Adrenal gland (tissue), 12 donors: ENCODE measurements around the gene RNF126. TPM values are rescaled to one million over a fixed set of nuclear protein-coding genes. Genes with fewer than 3 reads are reported as not detected.

ENCODE experiments used
- DNase-seq, 7 donors: peaks; one replicate each; pipeline ENCODE4 v3.0.0-alpha.2; 2019 to 2020
- H3K27ac ChIP-seq, 5 donors: fragments of 200-600 bp; sonication (generic) in 4 of 5; 1 replicate in 3 of 5; 2 replicates in 2 of 5; pipeline versions ENCODE4 v1.5.1 to v1.8.0; 2016 to 2020; ENCODE audit warnings: mild to moderate bottlenecking in 1 of 5
- H3K27me3 ChIP-seq: fragments of 200-600 bp; 2 replicates; pipeline ENCODE4 v1.8.0; 2021
- H3K36me3 ChIP-seq, 2 donors: fragments of 200-600 bp; replicated peaks in 1 of 2; 1 replicate in 1 of 2; 2 replicates in 1 of 2; pipeline versions ENCODE4 v1.5.1 to v1.8.0; 2018 to 2022
- H3K4me1 ChIP-seq, 2 donors: fragments of 200-600 bp; replicated peaks in 1 of 2; 1 replicate in 1 of 2; 2 replicates in 1 of 2; pipeline versions ENCODE4 v1.5.1 to v1.8.0; 2018 to 2021
- H3K4me3 ChIP-seq, 4 donors: fragments of 200-600 bp; sonication (generic) in 3 of 4; one replicate each; pipeline ENCODE4 v1.5.1; 2016 to 2018
- H3K9me3 ChIP-seq, 3 donors: fragments of 200-600 bp; sonication (generic) in 1 of 3; replicated peaks in 1 of 3; 1 replicate in 2 of 3; 2 replicates in 1 of 3; pipeline versions ENCODE4 v1.5.1 to v1.8.0; 2016 to 2021
- POLR2A ChIP-seq, 2 donors: fragments of 450-650 bp; IDR thresholded peaks; one replicate each; pipeline ENCODE4 v1.6.1; 2017; ENCODE audit warnings: antibody characterized with exemption in 2 of 2, mild to moderate bottlenecking in 2 of 2, moderate library complexity in 1 of 2
- WGBS, 4 donors: extraction: QIAGEN DNeasy Blood & Tissue Kit in 2 of 4; methylation state at CpG; one replicate each; pipeline versions ENCODE4 v1.1.5 to v1.1.7; 2013 to 2017; 5-methylcytosine and 5-hydroxymethylcytosine counted together
- intact Hi-C, 2 donors: fragments of 100-400 bp; cut with DNase I; formaldehyde crosslinking; loops; one replicate each; pipeline versions ENCODE4 v1.14.1 to v1.15.0; 2022 to 2023
- polyA plus RNA-seq, 3 donors: library from polyadenylated mRNA; stranded (reverse); fragments of 200-250 nt in 2 of 3; fragments of 350-450 nt in 1 of 3; fragmentation: Illumina TruSeq in 1 of 3; extraction: RNeasy Lipid Tissue Mini Kit (QIAGEN cat#74804) in 1 of 3; gene quantifications; one replicate each; pipeline ENCODE4 v1.2.3, GENCODE V29; 2013 to 2014
- total RNA-seq, 9 donors: library from RNA; depleted of rRNA in 4 of 9; stranded (reverse); fragments of >200 nt in 4 of 9; fragments of 120-200 nt in 1 of 9; fragmentation: NEBNext Ultra II Directional in 1 of 9; extraction: Animal tissue kit (Norgen Biotek cat#: 25700) in 1 of 9; gene quantifications; one replicate each; pipeline versions ENCODE4 v1.1.0 to v1.2.4, GENCODE V29; 2013 to 2023
- TF ChIP-seq, protein P1 (sequence below), 6 experiments: fragments of 450-650 bp in 4 of 6; fragments of 200-600 bp in 2 of 6; sonication (generic) in 1 of 6; IDR thresholded peaks; 1 replicate in 5 of 6; 2 replicates in 1 of 6; pipeline versions ENCODE4 v1.5.1 to v1.8.0; 2016 to 2021; ENCODE audit warnings: antibody characterized with exemption in 6 of 6, mild to moderate bottlenecking in 2 of 6, moderate library complexity in 1 of 6
- donor health status: healthy with polysubstance abuse.
- donor health status: Bipolar disorder and iron deficiency.
- donor health status: DM: yes; HTN: yes; CAD: no.
- donor health status: DM: no; HTN: no; CAD: no.
- donor health status: DM: no; HTN: no; CAD: no.
- donor health status: DM: yes; HTN: yes; CAD: no.

RNF126 gene
- total and polyA plus RNA-seq, 12 donors = 9.3 to 76.4 (median 43.1) TPM

- intact Hi-C loops = no loop called here
- Histone ChIP-seq H3K27me3 (no peaks in the 10 kb centered on the region), H3K9me3 (no peaks in the 10 kb centered on the region), H3K4me3 (no peak overlapping the region), H3K4me1 (no peaks in the 10 kb centered on the region), H3K27ac (no peak overlapping the region), H3K36me3 (no peaks in the 10 kb centered on the region)
- WGBS, 4 donors = 81 to 88% (median 88%) methylated on average over 20 to 35 of the region's 35 CpGs
- DNase-seq = no peak
- TF ChIP-seq, protein P1, sequence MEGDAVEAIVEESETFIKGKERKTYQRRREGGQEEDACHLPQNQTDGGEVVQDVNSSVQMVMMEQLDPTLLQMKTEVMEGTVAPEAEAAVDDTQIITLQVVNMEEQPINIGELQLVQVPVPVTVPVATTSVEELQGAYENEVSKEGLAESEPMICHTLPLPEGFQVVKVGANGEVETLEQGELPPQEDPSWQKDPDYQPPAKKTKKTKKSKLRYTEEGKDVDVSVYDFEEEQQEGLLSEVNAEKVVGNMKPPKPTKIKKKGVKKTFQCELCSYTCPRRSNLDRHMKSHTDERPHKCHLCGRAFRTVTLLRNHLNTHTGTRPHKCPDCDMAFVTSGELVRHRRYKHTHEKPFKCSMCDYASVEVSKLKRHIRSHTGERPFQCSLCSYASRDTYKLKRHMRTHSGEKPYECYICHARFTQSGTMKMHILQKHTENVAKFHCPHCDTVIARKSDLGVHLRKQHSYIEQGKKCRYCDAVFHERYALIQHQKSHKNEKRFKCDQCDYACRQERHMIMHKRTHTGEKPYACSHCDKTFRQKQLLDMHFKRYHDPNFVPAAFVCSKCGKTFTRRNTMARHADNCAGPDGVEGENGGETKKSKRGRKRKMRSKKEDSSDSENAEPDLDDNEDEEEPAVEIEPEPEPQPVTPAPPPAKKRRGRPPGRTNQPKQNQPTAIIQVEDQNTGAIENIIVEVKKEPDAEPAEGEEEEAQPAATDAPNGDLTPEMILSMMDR (IDR thresholded peaks at IDR 0.05) = no peak
- no peak for TF ChIP-seq POLR2A (IDR thresholded peaks at IDR 0.05)
Measured at GRCh38 chr19:602391-603301, 60.4 kb downstream of the RNF126 start.

GRCh38 chr19:601790-602189 is 61.2 kb downstream of the RNF126 start:
- WGBS, 4 donors = 87 to 92% (median 89%) methylated on average over 21 to 25 of the region's 25 CpGs
- TF ChIP-seq POLR2A (IDR thresholded peaks at IDR 0.05) = no peak
- TF ChIP-seq, protein P1 (IDR thresholded peaks at IDR 0.05) = no peak
- Histone ChIP-seq H3K27me3 (no peaks in the 10 kb centered on the region), H3K9me3 (no peaks in the 10 kb centered on the region), H3K4me1 (no peaks in the 10 kb centered on the region), H3K27ac (no peak overlapping the region), H3K36me3 (no peaks in the 10 kb centered on the region), H3K4me3 (no peak overlapping the region)
- DNase-seq = no peak
- intact Hi-C loops = no loop called here

GRCh38 chr19:601310-601709 is 61.7 kb downstream of the RNF126 start:
- H3K4me1 ChIP-seq = no peaks in the 10 kb centered on the region
- no peak overlapping the region for H3K4me3 ChIP-seq
- H3K27me3 ChIP-seq = no peaks in the 10 kb centered on the region
- H3K9me3 ChIP-seq = no peaks in the 10 kb centered on the region
- no peak overlapping the region for H3K27ac ChIP-seq
- WGBS, 4 donors = 88 to 96% (median 92%) methylated on average over 26 to 28 of the region's 28 CpGs
- intact Hi-C loops = no loop called here
- H3K36me3 ChIP-seq = no peaks in the 10 kb centered on the region
- DNase-seq = no peak
- no peak for TF ChIP-seq POLR2A (IDR thresholded peaks at IDR 0.05)
- TF ChIP-seq, protein P1 (IDR thresholded peaks at IDR 0.05) = no peak

Other genes with a start within 250 kb of the RNF126 start
- gene SHC2, start 202.2 kb downstream of the RNF126 start, total RNA-seq = 10 to 100 TPM in 8 of 9 donors, 1 to 10 TPM in 1; 6.8 to 81.4 (median 36.3) TPM
- 100 to 1,000 TPM in 1 of 3 donors, 10 to 100 TPM in 1, 1 to 10 TPM in 1; 1.2 to 196 (median 45.9) TPM for gene SHC2, start 202.2 kb downstream of the RNF126 start, polyA plus RNA-seq
- 1 to 10 TPM in 2 of 9 donors, under 1 TPM in 6, not detected in 1; 0.14 to 1.2 (median 0.67) TPM for gene MADCAM1, start 166.7 kb downstream of the RNF126 start, total RNA-seq
- gene MADCAM1, start 166.7 kb downstream of the RNF126 start, polyA plus RNA-seq = 1 to 10 TPM in 2 of 3 donors, not detected in 1; 2.2 to 4.8 TPM
- 100 to 1,000 TPM in 2 of 9 donors, 10 to 100 TPM in 7; 17.9 to 123 (median 39.9) TPM for gene TPGS1, start 155.7 kb downstream of the RNF126 start, total RNA-seq
- gene TPGS1, start 155.7 kb downstream of the RNF126 start, polyA plus RNA-seq = 10 to 100 TPM in 2 of 3 donors, under 1 TPM in 1; 0.07 to 43.6 (median 33.5) TPM
- gene CDC34, start 131.5 kb downstream of the RNF126 start, total RNA-seq = 10 to 100 TPM; 42.4 to 85.7 (median 61.9) TPM
- 100 to 1,000 TPM in 2 of 3 donors, 10 to 100 TPM in 1; 22.2 to 151 (median 124) TPM for gene CDC34, start 131.5 kb downstream of the RNF126 start, polyA plus RNA-seq
- 1 to 10 TPM in 2 of 9 donors, under 1 TPM in 4, not detected in 3; 0.35 to 2.4 (median 0.80) TPM for gene GZMM, start 119.2 kb downstream of the RNF126 start, total RNA-seq
- gene GZMM, start 119.2 kb downstream of the RNF126 start, polyA plus RNA-seq = 1 to 10 TPM in 2 of 3 donors, not detected in 1; 1.3 to 1.9 TPM
- gene BSG, start 90.6 kb downstream of the RNF126 start, total RNA-seq = 1,000 to 10,000 TPM in 1 of 9 donors, 100 to 1,000 TPM in 8; 328 to 1,372 (median 824) TPM
- gene BSG, start 90.6 kb downstream of the RNF126 start, polyA plus RNA-seq = 1,000 to 10,000 TPM in 2 of 3 donors, 100 to 1,000 TPM in 1; 481 to 2,214 (median 1,591) TPM
- gene HCN2, start 73.3 kb downstream of the RNF126 start, total RNA-seq = 1 to 10 TPM in 8 of 9 donors, under 1 TPM in 1; 0.74 to 9.1 (median 7.1) TPM
- gene HCN2, start 73.3 kb downstream of the RNF126 start, polyA plus RNA-seq = 1 to 10 TPM in 2 of 3 donors, under 1 TPM in 1; 0.98 to 2.5 (median 1.1) TPM
- 10 to 100 TPM; 26.3 to 61.4 (median 41.4) TPM for gene POLRMT, start 29.7 kb downstream of the RNF126 start, total RNA-seq
- 100 to 1,000 TPM in 2 of 3 donors, 10 to 100 TPM in 1; 42.7 to 371 (median 178) TPM for gene POLRMT, start 29.7 kb downstream of the RNF126 start, polyA plus RNA-seq
- gene FGF22, start 23.3 kb downstream of the RNF126 start, total RNA-seq = under 1 TPM in 4 of 9 donors, not detected in 5; 0.14 to 0.32 (median 0.29) TPM
- 1 to 10 TPM in 1 of 3 donors, under 1 TPM in 1, not detected in 1; 0.51 to 1.2 TPM for gene FGF22, start 23.3 kb downstream of the RNF126 start, polyA plus RNA-seq
- gene FSTL3, start 13.2 kb upstream of the RNF126 start, total RNA-seq = 100 to 1,000 TPM in 7 of 9 donors, 10 to 100 TPM in 2; 87.4 to 464 (median 163) TPM
- 100 to 1,000 TPM; 119 to 405 (median 225) TPM for gene FSTL3, start 13.2 kb upstream of the RNF126 start, polyA plus RNA-seq
- under 1 TPM in 2 of 9 donors, not detected in 7; 0.22 to 0.51 TPM for gene PRSS57, start 32.2 kb upstream of the RNF126 start, total RNA-seq
- under 1 TPM in 1 of 3 donors, not detected in 2; 0.13 TPM for gene PRSS57, start 32.2 kb upstream of the RNF126 start, polyA plus RNA-seq
- gene PALM, start 45.7 kb upstream of the RNF126 start, total RNA-seq = 10 to 100 TPM in 8 of 9 donors, 1 to 10 TPM in 1; 8.4 to 63.3 (median 50.6) TPM
- gene PALM, start 45.7 kb upstream of the RNF126 start, polyA plus RNA-seq = 10 to 100 TPM in 2 of 3 donors, 1 to 10 TPM in 1; 3.9 to 72.2 (median 49.7) TPM
- gene MISP, start 87.9 kb upstream of the RNF126 start, total RNA-seq = under 1 TPM in 4 of 9 donors, not detected in 5; 0.06 to 0.43 (median 0.15) TPM
- under 1 TPM in 2 of 3 donors, not detected in 1; 0.08 to 0.10 TPM for gene MISP, start 87.9 kb upstream of the RNF126 start, polyA plus RNA-seq
- gene PTBP1, start 134.2 kb upstream of the RNF126 start, total RNA-seq = 100 to 1,000 TPM in 8 of 9 donors, 10 to 100 TPM in 1; 64.6 to 236 (median 162) TPM
- 100 to 1,000 TPM; 108 to 146 (median 128) TPM for gene PTBP1, start 134.2 kb upstream of the RNF126 start, polyA plus RNA-seq
- gene PLPPR3, start 158.7 kb upstream of the RNF126 start, total RNA-seq = 1 to 10 TPM in 1 of 9 donors, under 1 TPM in 2, not detected in 6; 0.14 to 1.7 (median 0.32) TPM
- under 1 TPM in 2 of 3 donors, not detected in 1; 0.08 to 0.10 TPM for gene PLPPR3, start 158.7 kb upstream of the RNF126 start, polyA plus RNA-seq
- under 1 TPM in 5 of 9 donors, not detected in 4; 0.11 to 0.87 (median 0.28) TPM for gene AZU1, start 164.6 kb upstream of the RNF126 start, total RNA-seq
- 1 to 10 TPM in 1 of 3 donors, under 1 TPM in 1, not detected in 1; 0.30 to 1.1 TPM for gene AZU1, start 164.6 kb upstream of the RNF126 start, polyA plus RNA-seq
- under 1 TPM in 2 of 9 donors, not detected in 7; 0.32 to 0.33 TPM for gene PRTN3, start 177.8 kb upstream of the RNF126 start, total RNA-seq
- under 1 TPM in 2 of 3 donors, not detected in 1; 0.20 to 0.40 TPM for gene PRTN3, start 177.8 kb upstream of the RNF126 start, polyA plus RNA-seq
- 1 to 10 TPM in 2 of 9 donors, under 1 TPM in 2, not detected in 5; 0.48 to 2.2 (median 1.1) TPM for gene ELANE, start 189.1 kb upstream of the RNF126 start, total RNA-seq
- 1 to 10 TPM in 2 of 3 donors, not detected in 1; 3.3 to 3.4 TPM for gene ELANE, start 189.1 kb upstream of the RNF126 start, polyA plus RNA-seq
- gene CFD, start 196.4 kb upstream of the RNF126 start, total RNA-seq = 100 to 1,000 TPM in 3 of 9 donors, 10 to 100 TPM in 5, 1 to 10 TPM in 1; 1.2 to 176 (median 62.4) TPM
- 100 to 1,000 TPM in 1 of 3 donors, 10 to 100 TPM in 1, under 1 TPM in 1; 0.92 to 466 (median 47.8) TPM for gene CFD, start 196.4 kb upstream of the RNF126 start, polyA plus RNA-seq
- gene MED16, start 230.0 kb upstream of the RNF126 start, total RNA-seq = 100 to 1,000 TPM in 1 of 9 donors, 10 to 100 TPM in 8; 11.9 to 101 (median 61.2) TPM
- 100 to 1,000 TPM in 2 of 3 donors, 1 to 10 TPM in 1; 5.3 to 139 (median 127) TPM for gene MED16, start 230.0 kb upstream of the RNF126 start, polyA plus RNA-seq
- not detected for gene RNU6-9, start 230.3 kb upstream of the RNF126 start, total RNA-seq
- not detected for gene RNU6-9, start 230.3 kb upstream of the RNF126 start, polyA plus RNA-seq